Mesangial cell (primary cell): Measurements from ENCODE around the gene EIF1AD. TPM values are rescaled to one million over a fixed set of nuclear protein-coding genes. Genes with fewer than 3 reads are reported as not detected.

Experiments used
- total RNA-seq: library from RNA; depleted of rRNA; stranded (reverse); fragments of >200 nt; gene quantifications from 2 replicates; pipeline ENCODE4 v1.2.3, GENCODE V29; 2015

EIF1AD gene
- 28.1 and 34.7 TPM in 2 replicates for total RNA-seq

DNA sequence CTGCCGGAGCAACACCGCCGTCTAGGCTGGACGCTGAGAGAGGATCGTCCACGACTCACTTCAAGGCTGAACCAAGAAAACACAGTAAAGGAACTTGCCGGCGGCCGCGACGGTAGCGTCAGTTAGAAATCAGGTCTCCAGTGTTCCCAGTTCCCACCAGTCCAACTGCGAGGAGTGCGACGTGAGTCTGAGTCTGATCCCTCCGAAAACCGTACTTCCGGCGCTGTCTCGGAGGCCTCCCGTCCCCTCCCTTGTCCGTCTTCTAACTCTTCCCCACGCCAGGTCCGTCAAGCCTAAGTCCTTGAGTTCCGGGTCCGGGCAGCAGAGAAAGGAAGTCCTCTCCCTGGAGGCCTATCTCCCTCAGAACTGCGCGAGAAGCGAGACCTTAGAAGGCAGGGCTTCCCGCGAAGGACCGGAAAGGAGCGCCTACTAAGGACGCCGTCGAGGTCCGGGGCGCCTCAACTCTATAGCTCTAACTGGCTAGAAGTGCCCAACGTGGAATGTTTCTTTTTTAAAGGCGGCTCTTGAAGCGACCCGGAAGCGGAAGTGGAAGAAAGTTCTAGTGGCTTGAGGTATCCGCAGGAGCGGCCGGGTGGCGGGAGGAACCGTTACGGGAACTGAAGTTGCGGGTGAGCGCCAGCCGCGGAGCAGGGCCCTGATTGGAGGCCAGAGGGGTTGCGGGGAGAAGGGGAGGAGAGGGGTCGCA is at the start of gene EIF1AD, which contains the start of gene BANF1:
TSS of gene EIF1AD (minus strand) at position 216 of the 706 bp plus-strand sequence. CDS start 1,768 bp downstream, outside the sequence.
TSS of gene BANF1 (plus strand) at position 562 of the 706 bp plus-strand sequence. CDS start 748 bp downstream, outside the sequence.

DNA sequence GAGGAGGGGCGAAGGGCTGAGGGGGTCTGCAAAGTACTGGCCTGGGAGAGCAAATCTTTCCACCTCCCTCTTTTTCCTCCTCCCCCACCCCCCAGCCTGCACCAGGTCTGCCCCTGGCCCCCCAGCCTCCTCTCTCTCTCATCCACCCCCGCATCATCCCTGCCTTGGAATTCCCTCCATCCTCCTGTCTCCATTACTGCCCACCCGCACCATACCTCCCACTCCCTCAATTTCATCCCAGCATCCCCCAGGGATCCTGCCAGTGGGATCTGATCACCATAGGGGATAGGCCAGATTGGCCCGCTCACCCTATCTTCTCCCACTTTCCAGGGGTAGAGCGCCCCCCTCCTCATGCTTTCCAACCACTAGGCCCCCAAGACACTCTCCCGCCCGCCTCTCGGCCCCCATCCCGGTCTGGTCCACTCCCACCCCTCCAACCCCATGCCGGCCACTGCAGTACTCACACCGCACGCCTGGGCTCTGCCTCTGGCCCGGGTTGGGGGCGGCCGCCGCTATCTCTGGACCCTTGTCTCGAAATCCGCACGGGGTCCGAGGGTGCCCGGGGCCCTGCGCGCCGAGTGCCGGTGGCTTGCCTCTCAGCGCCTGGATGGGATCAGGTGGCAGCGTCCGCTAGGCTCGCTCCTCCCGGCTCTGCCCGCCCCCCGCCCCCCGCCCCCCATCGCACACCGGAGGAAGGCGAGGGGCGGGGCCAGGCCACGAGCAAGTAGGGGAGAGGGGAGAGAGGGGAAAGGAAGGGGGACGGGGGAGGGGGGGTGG is 46.8 kb upstream of the EIF1AD start, which contains the start of gene GAL3ST3:
TSS of gene GAL3ST3 (minus strand) at position 615 of the 777 bp plus-strand sequence. CDS start 3,746 bp downstream, outside the sequence.

DNA sequence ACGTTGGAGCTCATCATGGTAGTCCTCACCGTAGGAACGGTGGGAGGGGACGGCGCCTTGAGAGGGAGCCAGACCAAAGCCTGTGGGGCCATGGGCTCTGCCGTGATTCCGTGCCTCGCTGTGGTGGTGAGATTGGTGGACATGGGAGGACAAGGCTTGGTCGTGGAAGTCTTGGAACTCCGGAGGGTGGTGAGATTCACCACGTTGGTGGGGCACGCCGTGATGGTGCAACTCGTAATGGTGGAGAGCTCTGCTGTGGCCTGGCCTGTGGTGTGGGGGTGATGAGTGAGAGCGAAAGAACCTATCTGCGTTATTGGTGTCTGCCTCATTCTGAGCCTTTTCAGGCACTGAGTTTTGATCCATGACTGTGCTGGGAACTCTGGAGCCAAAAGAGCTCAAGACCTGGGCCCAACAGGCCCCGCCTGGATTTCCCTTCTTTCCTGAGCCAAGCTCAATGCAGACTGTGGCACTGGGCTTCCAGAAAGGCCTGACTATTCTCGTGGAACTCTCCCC is 24.1 kb upstream of the EIF1AD start, which contains the start of gene CATSPER1:
TSS of gene CATSPER1 (minus strand) at position 463 of the 513 bp plus-strand sequence. CDS start at position 363, 100 bp downstream.

GRCh38 chr11:66011785-66012303 is 9.9 kb upstream of the EIF1AD start, which contains the start of gene CST6:
Gene CST6 (plus strand): TSS chr11:66012008. CDS start chr11:66012045, 37 bp downstream.

GRCh38 chr11:65961267-65962140 is 40.5 kb downstream of the EIF1AD start, which contains the start of gene SART1:
Gene SART1 (plus strand): TSS chr11:65961734. CDS start chr11:65961781, 47 bp downstream.

Other genes starting within 250 kb of the EIF1AD start
- 12.5 and 13.9 TPM in 2 replicates for gene AP5B1, start 221.2 kb downstream of the EIF1AD start, total RNA-seq
- 0.51 TPM in 1 of 2 replicates, not detected in the other for gene OVOL1, start 215.1 kb downstream of the EIF1AD start, total RNA-seq
- gene SNX32, start 168.2 kb downstream of the EIF1AD start, total RNA-seq, result 0.89 TPM in 1 of 2 replicates, not detected in the other
- gene CFL1, start 144.0 kb downstream of the EIF1AD start, total RNA-seq, result 1,341 and 2,316 TPM in 2 replicates
- 52.4 and 57.2 TPM in 2 replicates for gene MUS81, start 141.7 kb downstream of the EIF1AD start, total RNA-seq
- gene EFEMP2, start 129.4 kb downstream of the EIF1AD start, total RNA-seq, result 77.6 and 161 TPM in 2 replicates
- gene CTSW, start 122.3 kb downstream of the EIF1AD start, total RNA-seq, result 0.81 TPM in 1 of 2 replicates, not detected in the other
- 176 and 229 TPM in 2 replicates for gene FIBP, start 113.7 kb downstream of the EIF1AD start, total RNA-seq
- gene CCDC85B, start 111.5 kb downstream of the EIF1AD start, total RNA-seq, result 55.9 and 59.3 TPM in 2 replicates
- 19.8 and 147 TPM in 2 replicates for gene FOSL1, start 101.8 kb downstream of the EIF1AD start, total RNA-seq
- 25.6 and 28.8 TPM in 2 replicates for gene C11orf68, start 83.1 kb downstream of the EIF1AD start, total RNA-seq
- gene DRAP1, start 82.7 kb downstream of the EIF1AD start, total RNA-seq, result 104 and 182 TPM in 2 replicates
- gene TSGA10IP, start 56.7 kb downstream of the EIF1AD start, total RNA-seq, result not detected in 2 replicates
- gene SART1, start 40.4 kb downstream of the EIF1AD start, total RNA-seq, result 48.7 and 51.8 TPM in 2 replicates
- gene BANF1, start 346 bp upstream of the EIF1AD start, total RNA-seq, result 70.9 and 118 TPM in 2 replicates
- 2.4 and 18.0 TPM in 2 replicates for gene CST6, start 9.9 kb upstream of the EIF1AD start, total RNA-seq
- gene CATSPER1, start 24.3 kb upstream of the EIF1AD start, total RNA-seq, result 0.33 and 1.0 TPM in 2 replicates
- 2.1 and 45.1 TPM in 2 replicates for gene GAL3ST3, start 47.0 kb upstream of the EIF1AD start, total RNA-seq
- gene SF3B2, start 50.2 kb upstream of the EIF1AD start, total RNA-seq, result 160 and 223 TPM in 2 replicates
- 50.5 and 67.8 TPM in 2 replicates for gene PACS1, start 68.1 kb upstream of the EIF1AD start, total RNA-seq